NCI-H446 treated with DMSO at 0.1 percent for 48 hours (cell line): Measurements from ENCODE around the gene RBM28.

Experiments used
- DNase-seq: peaks from one replicate; lab custom pipeline; 2025; lab: John Stamatoyannopoulos, UW

Gene RBM28

DNA sequence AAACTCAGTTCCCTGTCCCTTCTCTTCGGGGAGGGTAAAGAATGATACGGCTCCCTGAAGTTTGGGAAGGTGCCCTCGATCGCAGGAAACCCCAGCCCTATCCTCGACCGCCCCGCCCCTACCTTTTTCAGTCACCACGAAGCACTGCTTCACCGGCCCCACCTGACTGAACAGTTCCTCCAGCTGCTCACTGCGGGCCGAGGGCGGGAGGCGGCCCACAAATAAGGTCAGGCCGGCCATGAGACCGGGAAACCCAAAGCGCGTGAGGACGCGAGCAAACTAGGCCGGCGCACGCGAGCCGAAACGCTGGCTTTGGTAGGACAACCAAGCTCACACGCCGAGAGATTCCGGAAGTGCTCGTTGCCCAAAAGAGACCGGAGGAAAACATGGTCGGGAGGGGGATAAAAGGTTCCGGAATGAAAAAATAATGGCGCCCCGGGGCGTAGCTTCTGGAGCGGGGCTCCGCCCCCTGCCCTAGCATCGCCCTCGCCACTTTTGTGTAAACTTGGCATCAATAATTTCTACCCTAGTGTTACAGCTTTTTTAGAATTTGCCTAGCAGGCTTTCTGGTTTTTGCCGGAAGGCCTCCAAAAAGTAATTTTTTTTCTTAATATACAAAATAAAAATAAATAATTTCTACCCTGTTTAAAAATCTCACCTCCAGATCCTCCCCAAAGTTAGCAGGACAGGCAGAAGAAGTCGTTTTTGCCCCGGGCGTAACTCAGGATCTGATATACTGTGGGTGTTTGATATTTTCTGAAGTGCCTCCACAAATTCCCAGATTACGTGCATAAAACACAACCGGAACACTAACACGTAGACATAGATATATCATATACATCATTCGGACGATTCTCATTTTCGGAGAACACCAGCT lies at the start of gene RBM28:
Gene RBM28 (minus strand): TSS at position 355 of the 877 bp plus-strand sequence. CDS start 115 bp downstream, at position 240.
- peak; percentile 61 for DNase-seq

GRCh38 chr7:128392446-128393327 lies 49.0 kb upstream of the RBM28 start:
- DNase-seq, result no peak

GRCh38 chr7:128391805-128392204 lies 48.1 kb upstream of the RBM28 start:
- DNase-seq, result no peak

- DNase-seq, result no peak
These were observed 47.3 kb upstream of the RBM28 start for GRCh38 chr7:128390871-128391565.

DNA sequence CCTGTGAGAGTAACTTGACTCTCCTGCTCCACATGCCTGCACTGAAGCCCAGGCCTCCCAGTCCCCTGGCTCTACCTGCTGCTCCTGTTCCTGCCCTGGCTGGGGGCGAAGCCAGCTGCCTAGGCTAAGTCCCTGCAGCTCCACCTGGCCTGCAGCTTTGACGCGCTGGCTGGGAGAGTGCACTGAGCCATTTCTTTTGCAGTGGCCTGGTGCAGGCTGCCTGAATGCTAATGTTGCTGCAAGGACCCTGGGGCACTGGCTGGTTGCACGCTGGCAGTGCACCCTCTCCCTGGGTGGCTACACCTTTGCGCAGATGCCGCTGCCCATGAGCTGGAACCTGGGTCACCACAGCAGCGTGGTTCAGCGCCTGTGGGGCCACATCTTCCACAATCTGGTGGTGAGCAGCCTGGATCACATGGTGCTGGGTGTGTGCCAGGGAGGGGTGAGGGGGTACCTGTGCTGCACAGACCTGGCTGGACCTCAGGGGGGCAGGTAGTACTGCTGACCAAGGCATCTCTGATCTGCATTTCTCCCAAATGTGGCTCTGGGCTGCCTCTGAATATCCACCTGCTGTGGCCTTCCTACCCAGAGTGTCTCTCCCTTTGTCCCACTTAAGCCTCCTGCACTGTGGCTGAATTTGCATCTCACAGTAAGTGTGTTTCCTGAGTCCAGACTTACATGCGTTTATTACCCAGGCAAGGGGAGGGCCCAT lies 46.1 kb upstream of the RBM28 start:
- DNase-seq, result no peak

GRCh38 chr7:128389085-128389617 lies 45.4 kb upstream of the RBM28 start:
- no peak for DNase-seq

GRCh38 chr7:128388145-128388485 lies 44.4 kb upstream of the RBM28 start:
- no peak for DNase-seq

DNA sequence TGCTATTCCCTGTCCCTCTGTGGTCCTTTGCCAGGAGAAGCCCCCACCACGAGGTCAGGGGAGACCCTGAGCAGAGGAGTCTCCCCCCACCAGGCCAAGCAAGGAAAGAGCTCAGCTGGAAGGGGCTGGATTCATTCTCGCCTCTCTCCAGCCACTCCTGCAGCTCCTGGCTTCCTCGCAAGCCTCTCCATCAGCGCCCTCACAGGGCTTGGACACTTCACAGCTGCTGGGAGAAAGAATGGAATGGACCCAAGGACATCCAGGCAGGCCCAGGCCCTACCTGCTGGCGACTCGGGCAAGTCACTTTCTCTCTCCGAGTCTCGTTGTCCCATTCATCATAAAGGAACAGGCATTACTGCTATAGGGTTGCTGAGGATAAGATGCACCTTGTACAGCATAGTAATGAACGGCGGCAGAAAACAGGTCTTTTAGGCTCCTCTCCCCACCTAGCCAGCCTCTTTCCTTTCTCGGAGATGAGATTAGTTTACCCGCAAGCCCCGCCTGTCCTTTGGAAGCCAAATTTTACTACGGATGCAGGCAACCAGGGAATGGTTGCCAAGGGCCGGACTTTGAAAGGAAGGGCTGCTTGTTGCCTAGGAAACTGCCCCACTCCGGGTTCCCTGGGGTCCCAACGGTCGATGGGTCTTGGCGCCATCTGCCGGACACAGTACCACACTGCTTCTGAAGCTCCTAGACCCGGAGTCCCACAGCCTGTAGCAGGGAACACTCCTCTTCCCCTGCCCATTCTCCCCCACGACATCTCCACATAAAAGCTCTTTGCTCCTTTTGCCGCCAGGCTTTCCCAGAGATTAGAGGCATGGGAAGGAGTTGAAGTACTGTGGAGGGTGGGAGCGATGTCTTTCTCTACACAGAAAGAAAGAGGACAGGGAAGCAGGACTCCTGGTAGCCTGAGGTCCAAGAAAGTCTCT lies 43.8 kb upstream of the RBM28 start:
- DNase-seq, result peak; percentile 66

GRCh38 chr7:128385988-128386925 lies 42.5 kb upstream of the RBM28 start:
- DNase-seq, result no peak

DNA sequence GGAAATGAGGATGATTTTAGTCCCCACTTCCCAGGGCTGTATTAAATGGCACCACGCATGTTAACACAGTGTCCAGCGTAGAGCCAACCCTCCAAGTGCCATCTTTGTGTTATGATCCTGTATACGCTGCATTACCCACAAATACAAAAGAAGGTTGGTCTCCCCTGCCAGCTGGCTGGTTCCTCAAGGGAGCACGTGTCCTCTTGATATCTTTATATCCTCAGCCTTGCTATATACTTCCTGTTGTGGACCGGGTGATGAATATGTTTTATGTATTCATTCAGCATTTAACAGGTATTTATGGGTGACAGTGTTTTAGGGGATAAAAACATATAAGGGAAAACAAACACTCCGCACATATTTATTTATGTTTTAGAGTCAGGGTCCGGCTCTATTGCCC lies 41.0 kb upstream of the RBM28 start:
- no peak for DNase-seq

GRCh38 chr7:128383776-128384175 lies 40.1 kb upstream of the RBM28 start:
- DNase-seq, result peak; percentile 26

DNA sequence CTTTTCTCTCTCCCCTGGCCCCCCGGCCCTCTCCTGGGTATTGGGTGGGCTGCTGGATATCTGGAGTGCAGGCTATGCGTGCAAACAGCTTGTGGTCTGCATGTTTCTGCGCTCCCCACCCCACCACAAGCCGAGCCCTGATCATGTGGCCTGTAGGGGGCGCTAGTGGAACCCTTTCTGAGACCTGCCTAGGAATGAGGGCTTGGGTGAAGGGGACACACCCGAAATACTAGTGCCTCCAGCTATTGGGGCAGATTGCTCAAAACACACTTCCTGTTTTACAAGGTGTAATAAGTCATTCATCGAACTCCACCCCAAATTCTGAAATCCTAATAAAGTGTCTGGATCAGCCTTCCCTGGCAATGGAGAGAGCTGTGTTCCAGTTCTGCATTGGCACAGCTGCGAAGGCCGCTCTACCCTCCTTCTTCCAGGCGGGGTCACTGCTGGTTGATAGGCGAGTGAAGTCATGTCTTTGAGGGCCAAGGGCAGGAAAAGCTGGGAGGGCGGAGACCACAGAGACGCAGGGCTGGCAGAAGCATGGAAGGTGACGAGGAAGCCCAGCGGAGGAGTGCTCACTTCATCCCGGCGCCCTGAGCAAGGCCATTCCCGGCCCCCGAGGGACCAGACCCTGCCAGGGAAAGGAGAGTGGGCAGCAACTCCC lies 37.6 kb upstream of the RBM28 start:
- no peak for DNase-seq

DNA sequence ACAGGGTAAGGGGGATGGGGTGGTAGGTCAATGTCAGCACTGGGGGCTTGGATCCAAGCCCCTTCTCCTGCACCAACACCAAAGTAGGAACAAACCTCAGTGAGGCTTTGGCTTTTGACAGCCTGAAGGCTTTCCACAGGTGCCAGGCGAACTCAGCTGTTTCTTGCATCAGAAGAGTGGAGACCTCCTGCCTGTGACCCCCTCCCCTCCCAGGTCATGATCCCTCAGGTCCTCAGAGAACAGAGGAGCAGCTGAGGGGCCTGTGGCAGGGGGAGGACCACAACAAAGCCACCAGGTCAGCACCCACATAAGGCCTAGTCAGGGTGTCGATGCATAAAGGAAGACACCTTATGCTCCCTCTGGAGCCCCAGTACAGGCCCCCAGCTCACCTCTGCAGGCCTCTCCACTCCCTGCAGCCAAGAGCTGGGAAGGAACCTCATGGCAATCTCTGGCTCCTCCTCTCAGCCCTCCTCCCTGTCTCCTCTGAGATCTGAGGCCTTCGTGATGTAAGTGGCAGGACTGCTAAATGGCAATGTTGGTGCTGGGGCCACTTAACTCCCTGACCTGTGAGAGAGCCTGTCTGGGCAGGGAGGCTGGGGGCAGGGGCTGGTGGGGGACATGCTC lies 36.9 kb upstream of the RBM28 start:
- no peak for DNase-seq

DNA sequence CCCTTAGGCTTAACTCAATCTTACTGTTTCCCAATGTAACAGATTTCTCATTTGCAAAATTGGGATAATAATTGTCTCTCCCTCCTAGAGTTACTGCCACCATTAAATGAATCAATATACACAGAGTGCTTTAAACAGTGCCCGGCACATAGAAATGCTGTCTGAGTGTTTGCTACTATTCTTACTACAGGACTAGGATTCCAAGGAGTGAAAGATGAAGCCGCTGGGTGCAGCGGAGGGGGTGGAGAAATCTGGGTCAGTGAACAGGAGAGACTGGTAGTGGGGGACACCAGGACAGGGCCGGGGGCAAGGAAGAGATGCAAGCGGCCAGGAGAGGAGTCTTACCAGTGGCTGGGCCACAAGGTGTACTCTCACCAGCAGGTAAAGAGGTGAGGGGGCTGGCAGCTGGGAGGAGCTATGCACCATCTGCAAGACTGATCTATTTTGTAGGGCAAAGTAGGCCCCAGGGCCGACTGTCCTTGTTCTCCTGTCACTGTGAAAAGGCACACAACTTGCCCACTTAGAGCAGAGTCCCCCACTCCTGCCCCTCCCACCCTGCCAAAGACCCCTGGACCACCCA lies 36.3 kb upstream of the RBM28 start:
- DNase-seq, result no peak

DNA sequence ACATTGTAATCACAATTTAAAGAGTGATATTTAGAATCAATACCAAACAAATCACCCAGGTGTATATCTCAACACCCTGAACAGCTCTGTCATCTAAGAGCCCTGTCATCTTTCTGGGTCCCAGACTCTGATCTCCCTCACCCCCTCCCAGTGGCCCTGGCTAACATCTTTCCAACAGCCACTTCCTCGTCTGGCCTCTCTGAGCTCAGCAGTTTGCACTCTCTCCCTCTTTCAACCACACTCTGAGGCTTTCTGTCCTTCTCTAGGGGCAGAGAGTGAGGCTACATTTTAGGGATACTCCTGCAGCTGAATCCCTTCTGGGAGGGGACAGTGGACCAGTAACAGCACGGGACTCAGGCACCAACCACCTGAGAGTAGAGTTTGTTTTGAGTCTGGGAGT lies 34.9 kb upstream of the RBM28 start:
- no peak for DNase-seq

GRCh38 chr7:128376077-128376476 lies 32.4 kb upstream of the RBM28 start:
- DNase-seq, result no peak

DNA sequence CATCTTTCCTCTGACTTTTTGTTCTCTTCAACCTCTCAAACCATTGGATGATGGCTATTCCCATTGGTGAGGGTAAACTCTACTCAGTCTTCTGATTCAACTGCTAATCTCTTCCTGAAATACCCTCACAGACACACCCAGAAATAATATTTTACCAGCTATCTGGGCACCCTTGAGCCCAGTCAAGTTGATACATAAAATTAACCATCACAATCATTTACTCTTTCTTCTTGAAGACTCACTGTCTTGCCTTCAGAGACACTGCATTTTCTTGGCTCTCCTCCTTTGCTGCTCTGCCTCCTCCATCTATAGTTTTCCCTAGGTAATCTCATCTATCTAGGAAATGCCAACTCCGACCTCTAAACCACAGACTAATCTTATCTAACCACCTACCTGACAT lies 30.3 kb upstream of the RBM28 start:
- DNase-seq, result no peak

DNA sequence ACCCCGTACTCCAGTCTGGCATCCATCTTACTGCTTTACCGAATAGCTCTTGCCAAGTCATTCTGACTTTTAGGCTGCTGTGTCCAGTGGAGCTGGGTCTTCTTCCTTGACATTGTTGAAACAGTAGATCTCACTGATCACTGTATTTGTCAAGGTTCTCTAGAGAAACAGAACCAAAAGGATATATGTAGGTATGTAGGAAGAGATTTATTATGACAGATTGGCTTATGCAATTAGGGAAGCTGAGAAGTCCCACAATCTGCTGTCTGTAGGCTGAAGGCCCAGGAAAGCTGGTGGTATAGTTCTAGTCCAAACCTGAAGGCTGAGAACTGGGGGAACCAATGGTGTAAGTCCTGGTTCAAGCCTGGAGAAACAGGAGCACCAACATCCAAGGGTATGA lies 29.9 kb upstream of the RBM28 start:
- DNase-seq, result no peak
